ENCODE results near the gene DPYD. TPM values are rescaled to one million over a fixed set of nuclear protein-coding genes. Genes with fewer than 3 reads are reported as not detected.
A peak's percentile ranks its signal among the peaks of the same experiment; 100 is the strongest.
"Not testable (repeated sequence)": the region's sequence is repeated elsewhere in the genome, so short reads cannot be mapped to it uniquely, and the experiment has no call there.

DPYD gene
- total RNA-seq, 1 donor from 2014 or later = 29.4 TPM

- no peak for ATAC-seq
Observed at GRCh38 chr1:97262842-97263241, 658.0 kb downstream of the DPYD start.

GRCh38 chr1:97258597-97258996 lies 662.2 kb downstream of the DPYD start:
- ATAC-seq = no peak

- ATAC-seq = no peak
Observed at GRCh38 chr1:97254731-97255463, 665.9 kb downstream of the DPYD start.

- no peak for ATAC-seq
Observed at GRCh38 chr1:97252925-97253324, 667.9 kb downstream of the DPYD start.

- peak; percentile 36 for ATAC-seq
Observed at GRCh38 chr1:97252076-97252475, 668.8 kb downstream of the DPYD start.

- no peak for ATAC-seq
Observed at GRCh38 chr1:97247196-97247595, 673.6 kb downstream of the DPYD start.

DNA sequence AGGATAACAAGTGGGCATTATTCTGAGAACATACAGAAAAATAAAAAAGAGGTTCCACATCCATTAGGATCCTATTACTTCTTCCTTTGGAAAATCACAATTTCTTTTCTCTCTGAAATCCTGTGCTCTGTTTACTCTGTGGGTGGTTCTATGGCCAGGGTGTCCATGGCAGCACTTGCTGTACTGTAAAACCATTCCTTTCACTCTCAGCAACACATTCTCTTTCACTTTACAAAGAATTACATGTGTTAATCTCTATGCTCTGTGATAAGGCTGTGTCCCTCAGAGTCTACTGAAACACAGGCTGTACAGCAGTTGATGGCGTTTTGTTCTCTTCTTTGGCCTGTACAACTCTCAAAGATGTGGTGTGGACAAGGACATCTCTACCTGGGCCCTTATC lies 675.2 kb downstream of the DPYD start:
- ATAC-seq = no peak

- ATAC-seq = no peak
Observed at GRCh38 chr1:97245026-97245425, 675.8 kb downstream of the DPYD start.

GRCh38 chr1:97243973-97244560 lies 676.8 kb downstream of the DPYD start:
- ATAC-seq = no peak

- no peak for ATAC-seq
Observed at GRCh38 chr1:97238816-97239215, 682.0 kb downstream of the DPYD start.

DNA sequence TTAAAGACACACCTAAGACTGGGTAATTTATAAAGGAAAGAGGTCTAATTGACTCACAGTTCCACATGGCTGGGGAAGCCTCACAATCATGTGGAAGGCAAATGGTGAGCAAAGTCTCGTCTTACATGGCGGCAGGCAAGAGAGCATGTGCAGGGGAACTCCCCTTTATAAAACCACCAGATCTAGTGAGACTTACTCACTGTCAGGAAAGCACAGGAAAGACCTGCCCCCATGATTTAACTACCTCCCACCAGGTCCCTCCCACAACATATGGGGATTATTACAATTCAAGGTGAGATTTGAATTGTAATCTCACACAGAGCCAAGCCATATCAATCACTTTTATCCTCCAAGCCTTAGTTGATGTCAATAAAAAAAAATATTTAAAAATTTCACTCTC lies 689.5 kb downstream of the DPYD start:
- not testable (repeated sequence) for ATAC-seq

- no peak for ATAC-seq
Observed at GRCh38 chr1:97212671-97213070, 708.2 kb downstream of the DPYD start.

DNA sequence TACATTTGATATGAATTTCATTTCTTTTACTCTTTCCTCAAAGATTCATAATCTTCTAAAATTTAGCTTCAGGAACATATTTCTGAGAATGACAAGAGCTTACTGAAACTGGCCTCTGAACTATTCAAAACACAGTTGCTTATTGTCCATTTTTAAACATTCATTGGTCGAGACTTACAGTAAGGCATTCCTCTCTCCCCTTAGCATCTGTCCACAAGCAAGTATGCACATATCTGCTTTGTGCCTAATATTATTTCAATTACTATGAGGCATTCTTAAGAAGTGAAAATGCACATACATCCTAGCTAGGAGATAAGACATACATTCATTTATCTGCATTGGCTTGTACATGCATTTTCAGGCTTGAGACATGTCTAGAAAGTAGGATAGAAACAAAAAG lies 710.5 kb downstream of the DPYD start:
- ATAC-seq = no peak

DNA sequence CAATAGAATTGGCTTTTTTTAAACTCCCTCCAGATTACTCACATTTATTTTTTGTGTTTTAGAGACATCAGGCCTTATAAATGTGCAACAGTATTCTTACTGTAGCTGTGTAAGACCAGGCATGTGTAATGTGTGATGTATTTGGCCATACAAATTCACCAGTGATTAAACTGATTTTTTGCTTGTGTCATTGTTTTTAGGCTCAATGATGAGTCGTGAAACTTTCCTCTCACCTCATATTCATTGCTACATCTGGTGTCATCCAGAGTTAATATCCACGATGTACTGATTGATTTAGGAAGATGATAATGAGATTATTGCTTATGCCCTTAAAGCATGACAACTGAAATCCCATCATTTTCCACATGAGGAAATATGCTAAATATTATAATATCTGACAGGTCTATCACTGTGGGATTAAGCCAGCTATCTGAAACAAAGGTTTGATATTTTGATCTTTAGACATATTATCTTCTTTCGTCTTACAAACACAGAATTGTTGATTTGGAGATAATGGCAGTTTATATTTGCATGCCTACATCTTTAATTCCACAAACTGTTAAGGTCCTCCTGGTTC lies 711.4 kb downstream of the DPYD start:
- ATAC-seq = no peak

DNA sequence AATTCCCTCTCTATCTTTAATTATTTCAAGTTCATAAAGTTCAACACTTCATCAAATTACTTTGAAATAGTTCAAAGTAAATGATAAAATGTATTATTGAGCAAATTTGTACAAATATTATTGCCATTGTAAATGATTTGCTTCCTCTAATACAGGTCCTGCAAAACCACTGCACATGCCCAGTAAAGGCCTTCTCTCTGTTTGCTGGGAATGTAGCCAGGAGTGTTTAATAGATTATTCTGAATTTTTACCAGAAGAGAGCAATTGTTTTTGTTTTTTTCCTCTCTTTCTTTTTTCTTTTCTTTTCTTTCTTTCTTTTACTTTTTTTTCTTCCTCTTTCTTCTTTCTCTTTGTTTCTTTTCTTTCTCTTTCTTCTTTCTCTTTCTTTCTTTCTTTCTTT lies 713.0 kb downstream of the DPYD start:
- no peak for ATAC-seq

- ATAC-seq = no peak
Observed at GRCh38 chr1:97204468-97204867, 716.4 kb downstream of the DPYD start.

DNA sequence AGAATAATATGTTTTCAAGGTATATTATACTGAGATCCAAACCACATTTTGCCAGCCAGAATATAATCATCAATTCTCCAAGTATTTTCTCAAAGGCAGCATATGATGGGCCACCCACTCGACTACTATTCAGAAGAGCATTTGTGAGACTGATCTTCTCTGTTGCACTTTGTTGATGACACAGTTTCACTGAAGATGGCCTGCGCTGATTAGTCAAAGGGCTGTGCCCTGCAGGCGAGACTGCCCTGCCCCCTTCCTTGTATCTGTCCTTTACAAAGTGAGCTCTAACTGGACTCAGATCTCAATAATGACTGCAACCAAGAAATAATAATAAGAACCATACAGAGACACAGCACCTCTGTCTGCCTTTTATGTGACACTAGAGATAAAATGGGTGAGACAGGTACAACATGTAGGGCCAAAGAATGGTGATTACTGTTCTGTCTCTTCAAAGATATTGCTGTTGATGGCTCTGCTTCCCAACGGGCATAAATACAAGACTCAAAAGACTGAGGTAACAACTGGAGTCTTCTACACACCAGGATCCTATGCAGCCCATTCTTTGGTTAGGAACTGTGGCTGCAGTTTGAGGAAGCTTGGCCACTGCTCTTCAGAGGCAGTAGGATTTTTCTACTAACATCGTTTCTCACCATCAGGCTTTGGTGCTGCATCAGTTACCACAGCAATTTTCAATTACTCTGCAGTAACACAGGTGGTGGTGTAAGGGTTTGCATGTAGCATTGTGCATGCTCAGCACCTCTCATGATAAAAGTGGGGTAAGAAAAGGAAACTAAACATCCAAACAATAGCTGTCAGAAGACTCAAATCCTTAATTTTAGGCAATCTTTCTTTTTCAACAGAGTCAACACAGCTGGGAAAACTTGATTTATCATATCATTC lies 718.1 kb downstream of the DPYD start:
- no peak for ATAC-seq

- ATAC-seq = no peak
Observed at GRCh38 chr1:97201641-97202040, 719.2 kb downstream of the DPYD start.

GRCh38 chr1:97200595-97200994 lies 720.2 kb downstream of the DPYD start:
- ATAC-seq = no peak

DNA sequence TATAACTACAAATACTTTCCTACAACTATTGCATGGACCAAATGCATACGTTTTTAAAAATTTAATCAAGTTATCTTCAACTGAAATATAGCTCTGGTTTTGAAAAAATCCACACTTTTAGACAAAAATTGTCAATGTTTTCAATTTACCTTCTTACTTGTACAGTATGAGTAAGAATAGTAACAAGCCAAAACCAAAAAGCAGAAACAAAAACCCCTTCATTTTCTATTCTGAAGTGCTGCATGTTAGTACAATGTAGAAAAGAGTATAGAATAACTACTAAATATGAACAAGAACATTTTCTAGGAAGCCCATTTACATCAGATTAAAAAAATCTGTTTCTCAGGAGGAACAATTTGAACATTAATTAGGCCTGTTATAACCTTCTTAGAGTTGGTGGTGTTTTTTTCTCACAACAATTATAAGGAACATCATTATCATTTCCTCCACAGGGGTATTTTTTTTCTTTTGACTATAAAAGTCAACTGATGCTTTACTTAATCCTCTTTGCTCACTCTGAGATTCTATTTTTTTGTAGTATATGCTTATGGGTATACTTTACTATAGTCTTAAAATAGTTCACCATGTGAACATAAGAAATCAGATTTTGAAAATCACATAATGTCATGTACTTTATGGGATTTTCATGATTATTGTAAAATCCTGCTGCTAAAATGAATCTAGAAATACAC lies 723.9 kb downstream of the DPYD start:
- ATAC-seq = no peak

DNA sequence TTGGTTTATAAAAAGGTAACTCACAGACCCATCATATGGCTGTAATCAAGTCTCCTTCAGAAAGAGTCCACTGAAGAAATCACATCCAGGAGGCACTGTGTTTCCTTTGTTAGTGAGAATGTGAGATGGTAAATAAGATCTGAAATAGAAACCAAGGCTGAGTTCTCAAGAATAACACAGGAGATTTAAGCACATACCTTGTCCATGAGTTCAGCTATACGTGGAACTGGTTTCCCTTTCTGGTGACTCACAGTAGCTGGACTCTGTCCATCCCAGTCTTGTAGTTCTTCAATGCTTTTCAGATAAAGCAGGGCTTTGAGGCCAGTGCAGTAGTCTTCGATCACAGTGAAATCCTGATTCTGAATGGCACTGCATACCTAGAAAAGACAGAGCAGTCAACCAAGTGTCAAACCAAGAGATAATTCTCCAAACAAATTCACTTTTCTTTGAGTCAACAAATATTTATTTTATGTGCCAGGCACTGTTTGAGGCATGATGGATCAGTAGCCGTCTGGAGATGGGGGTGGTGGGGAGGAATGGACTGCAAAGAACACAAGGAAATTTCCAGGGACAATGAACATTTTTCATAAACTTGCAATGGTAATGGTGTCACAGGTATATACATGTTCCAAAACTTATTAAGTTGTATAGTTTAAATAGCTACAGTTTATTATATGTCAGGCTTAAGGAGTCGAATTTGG lies 727.8 kb downstream of the DPYD start:
- peak; percentile 95 for ATAC-seq

- peak; percentile 36 for ATAC-seq
Observed at GRCh38 chr1:97190326-97190725, 730.5 kb downstream of the DPYD start.
